NCI-H128 (cell line): ENCODE measurements around the gene REN.

ENCODE experiments used
- DNase-seq: peaks from one replicate; lab custom pipeline; 2025; ENCODE audit not compliant: unreplicated experiment; lab: John Stamatoyannopoulos, UW

REN gene

GRCh38 chr1:204191456-204191855, 25.3 kb upstream of the REN start:
- no peak for DNase-seq

- no peak for DNase-seq
Measured at GRCh38 chr1:204190212-204191211, 24.4 kb upstream of the REN start.

- DNase-seq = no peak
Measured at GRCh38 chr1:204188959-204189639, 23.0 kb upstream of the REN start.

GRCh38 chr1:204186597-204186996, 20.5 kb upstream of the REN start:
- no peak for DNase-seq

- DNase-seq = no peak
Measured at GRCh38 chr1:204181116-204181515, 15.0 kb upstream of the REN start.

- DNase-seq = no peak
Measured at GRCh38 chr1:204180133-204180532, 14.0 kb upstream of the REN start.

- DNase-seq = no peak
Measured at GRCh38 chr1:204178487-204179281, 12.5 kb upstream of the REN start.

GRCh38 chr1:204177133-204177532, 11.0 kb upstream of the REN start:
- DNase-seq = no peak

- DNase-seq = no peak
Measured at GRCh38 chr1:204176049-204176448, 9.9 kb upstream of the REN start.

- no peak for DNase-seq
Measured at GRCh38 chr1:204174958-204175357, 8.8 kb upstream of the REN start.

GRCh38 chr1:204172404-204173029, 6.4 kb upstream of the REN start:
- DNase-seq = no peak

GRCh38 chr1:204171751-204172178, 5.6 kb upstream of the REN start:
- DNase-seq = no peak

- no peak for DNase-seq
Measured at GRCh38 chr1:204170494-204171155, 4.5 kb upstream of the REN start.

GRCh38 chr1:204169858-204170257, 3.7 kb upstream of the REN start:
- DNase-seq = no peak

GRCh38 chr1:204167730-204168129, 1.6 kb upstream of the REN start:
- no peak for DNase-seq

GRCh38 chr1:204162494-204163074, 3.6 kb downstream of the REN start:
- peak; percentile 84 for DNase-seq

- DNase-seq = no peak
Measured at GRCh38 chr1:204161609-204162493, 4.3 kb downstream of the REN start.

- no peak for DNase-seq
Measured at GRCh38 chr1:204157962-204158361, 8.2 kb downstream of the REN start.

- no peak for DNase-seq
Measured at GRCh38 chr1:204155881-204156280, 10.3 kb downstream of the REN start.
